H1 (cell line): Measurements from ENCODE around the gene CAP2. TPM values are rescaled to one million over a fixed set of nuclear protein-coding genes. Genes with fewer than 3 reads are reported as not detected.

Experiments
- CTCF ChIA-PET: fragments of 300-600 bp; sonication (Branson Sonifier 250); formaldehyde crosslinking; loops from one replicate; lab custom pipeline; 2021; ENCODE audit not compliant: partially characterized antibody; lab: Charles Lee
- POLR2A ChIA-PET: fragments of 300-600 bp; sonication (Branson Sonifier 250); formaldehyde crosslinking; loops from one replicate; lab custom pipeline; 2021; ENCODE audit warnings: inconsistent platforms; ENCODE audit not compliant: partially characterized antibody; lab: Charles Lee
- DNase-seq, 2 experiments: peaks; one replicate each; pipeline versions ENCODE4 v3.0.0 to v3.0.0-alpha.2; 2010 to 2022; ENCODE audit warnings: low spot score in 2 of 2, low read depth in 1 of 2, mixed read lengths in 1 of 2
- FAIRE-seq: peaks from 2 replicates; lab custom pipeline; 2011; peaks lifted over from hg19 to GRCh38; lab: Jason Lieb, UNC
- H2AFZ ChIP-seq: 2 replicates; pipeline ENCODE4 v1.8.1; 2012; ENCODE audit warnings: low read length, inconsistent platforms
- H2AK5ac ChIP-seq: 2 replicates; pipeline ENCODE4 v1.6.1; 2013; ENCODE audit warnings: low read depth, low read length
- H2BK120ac ChIP-seq: replicated peaks from 2 replicates; pipeline ENCODE3; 2013; ENCODE audit warnings: low read depth, low read length, inconsistent platforms
- H2BK12ac ChIP-seq: 2 replicates; pipeline ENCODE4 v1.6.1; 2013; ENCODE audit warnings: low read depth, low read length
- H2BK15ac ChIP-seq: 2 replicates; pipeline ENCODE4 v1.6.1; 2013; ENCODE audit warnings: low read length
- H2BK20ac ChIP-seq: 2 replicates; pipeline ENCODE4 v1.6.1; 2013; ENCODE audit warnings: low read length
- H2BK5ac ChIP-seq: 2 replicates; pipeline ENCODE4 v1.6.1; 2013; ENCODE audit warnings: low read depth, low read length
- H3K14ac ChIP-seq: 2 replicates; pipeline ENCODE4 v1.6.1; 2013; ENCODE audit warnings: inconsistent platforms; ENCODE audit not compliant: insufficient read length
- H3K18ac ChIP-seq: 2 replicates; pipeline ENCODE4 v1.6.1; 2013; ENCODE audit warnings: low read length; ENCODE audit errors: extremely low read depth
- H3K23ac ChIP-seq: 2 replicates; pipeline ENCODE4 v1.6.1; 2013; ENCODE audit warnings: inconsistent platforms; ENCODE audit not compliant: insufficient read length
- H3K23me2 ChIP-seq: 2 replicates; pipeline ENCODE4 v1.6.1; 2013; ENCODE audit warnings: low read depth, low read length
- H3K27ac ChIP-seq: 2 replicates; pipeline ENCODE4 v1.6.1; 2011; ENCODE audit warnings: low read depth, low read length, inconsistent platforms
- H3K27me3 ChIP-seq, 4 experiments: replicated peaks in 1 of 4; 1 replicate in 1 of 4; 2 replicates in 3 of 4; pipeline versions ENCODE4 v1.6.1 to v1.8.1; 2011 to 2013; ENCODE audit warnings: low read length in 3 of 4, mild to moderate bottlenecking in 3 of 4, inconsistent platforms in 2 of 4, mixed read lengths in 2 of 4, moderate library complexity in 1 of 4; ENCODE audit not compliant: control insufficient read depth in 3 of 4, insufficient read depth in 3 of 4; ENCODE audit errors: extremely low read depth in 1 of 4
- H3K36me3 ChIP-seq, 4 experiments: 2 replicates each; pipeline versions ENCODE4 v1.6.1 to v1.8.1; 2011 to 2013; ENCODE audit warnings: mild to moderate bottlenecking in 4 of 4, low read length in 3 of 4, moderate library complexity in 2 of 4, control low read depth in 1 of 4, inconsistent platforms in 1 of 4; ENCODE audit not compliant: insufficient read depth in 4 of 4, control insufficient read depth in 2 of 4
- H3K4ac ChIP-seq: replicated peaks from 2 replicates; pipeline ENCODE3; 2013; ENCODE audit warnings: low read length, low read depth, mixed read lengths, inconsistent platforms; ENCODE audit not compliant: insufficient read length
- H3K4me1 ChIP-seq, 4 experiments: replicated peaks in 1 of 4; 1 replicate in 1 of 4; 2 replicates in 3 of 4; pipeline versions ENCODE4 v1.6.1 to v1.8.1; 2011 to 2013; ENCODE audit warnings: low read length in 3 of 4, inconsistent platforms in 2 of 4, mixed read lengths in 1 of 4; ENCODE audit not compliant: insufficient read depth in 4 of 4, control insufficient read depth in 3 of 4
- H3K4me2 ChIP-seq, 2 experiments: 2 replicates each; pipeline versions ENCODE4 v1.6.1 to v1.8.1; 2011 to 2013; ENCODE audit warnings: low read depth in 2 of 2, low read length in 2 of 2, control low read depth in 1 of 2, inconsistent platforms in 1 of 2, mild to moderate bottlenecking in 1 of 2; ENCODE audit not compliant: insufficient read depth in 1 of 2
- H3K4me3 ChIP-seq, 4 experiments: fragments of 200-600, 300-600 bp in 1 of 4; sonication (generic), shearing (Covaris generic), sonication (Bioruptor Twin) in 1 of 4; 2 replicates each; pipeline versions ENCODE4 v1.5.1 to v1.8.1; 2011 to 2016; ENCODE audit warnings: low read length in 4 of 4, low read depth in 3 of 4, control low read depth in 2 of 4, inconsistent platforms in 2 of 4, mild to moderate bottlenecking in 2 of 4, mixed read lengths in 1 of 4, moderate library complexity in 1 of 4; ENCODE audit not compliant: insufficient read depth in 2 of 4; ENCODE audit errors: extremely low read depth in 1 of 4
- H3K56ac ChIP-seq: replicated peaks from 2 replicates; pipeline ENCODE3; 2013; ENCODE audit warnings: low read depth, mild to moderate bottlenecking, mixed read lengths, low read length, inconsistent platforms; ENCODE audit not compliant: insufficient read length
- H3K79me1 ChIP-seq: 2 replicates; pipeline ENCODE4 v1.6.1; 2013; ENCODE audit warnings: low read depth, low read length, control low read depth
- H3K79me2 ChIP-seq, 2 experiments: 2 replicates each; pipeline versions ENCODE4 v1.6.1 to v1.8.1; 2012 to 2013; ENCODE audit warnings: low read length in 2 of 2, mild to moderate bottlenecking in 2 of 2, inconsistent platforms in 1 of 2; ENCODE audit not compliant: insufficient read depth in 2 of 2, control insufficient read depth in 1 of 2
- H3K9ac ChIP-seq, 4 experiments: replicated peaks in 1 of 4; 1 replicate in 1 of 4; 2 replicates in 3 of 4; pipeline versions ENCODE4 v1.6.1 to v1.8.1; 2011 to 2013; ENCODE audit warnings: low read depth in 3 of 4, low read length in 3 of 4, control low read depth in 2 of 4, mild to moderate bottlenecking in 2 of 4, moderate library complexity in 2 of 4, inconsistent platforms in 1 of 4; ENCODE audit errors: extremely low read depth in 1 of 4
- H3K9me3 ChIP-seq, 2 experiments: 2 replicates each; pipeline versions ENCODE4 v1.6.1 to v1.8.1; 2012 to 2013; ENCODE audit warnings: mild to moderate bottlenecking in 2 of 2, moderate library complexity in 2 of 2, control low read depth in 1 of 2, inconsistent platforms in 1 of 2, low read depth in 1 of 2, low read length in 1 of 2, mixed read lengths in 1 of 2; ENCODE audit not compliant: insufficient read depth in 2 of 2
- H4K20me1 ChIP-seq, 2 experiments: replicated peaks in 1 of 2; 2 replicates each; pipeline versions ENCODE3 to v1.8.1; 2011 to 2013; ENCODE audit warnings: inconsistent platforms in 2 of 2, low read length in 2 of 2, mild to moderate bottlenecking in 1 of 2; ENCODE audit not compliant: insufficient read depth in 2 of 2, control insufficient read depth in 1 of 2
- H4K5ac ChIP-seq: 2 replicates; pipeline ENCODE4 v1.6.1; 2013; ENCODE audit warnings: low read length, low read depth, mixed read lengths, inconsistent platforms; ENCODE audit not compliant: insufficient read length
- H4K8ac ChIP-seq: 2 replicates; pipeline ENCODE4 v1.8.0; 2013; ENCODE audit warnings: mild to moderate bottlenecking, moderate library complexity, low read length, inconsistent platforms; ENCODE audit not compliant: insufficient read depth; ENCODE audit errors: extremely low read depth
- H4K91ac ChIP-seq: replicated peaks from 2 replicates; pipeline ENCODE3; 2013; ENCODE audit warnings: low read length, mixed read lengths, inconsistent platforms; ENCODE audit not compliant: insufficient read length
- GTF2F1 ChIP-seq: IDR thresholded peaks from 2 replicates; pipeline ENCODE4 v1.6.1; 2012; ENCODE audit warnings: low read depth, low read length, improper control_type of control experiment, borderline replicate concordance
- HDAC2 ChIP-seq, 2 experiments: fragments of 300-600 bp in 1 of 2; sonication (generic) in 1 of 2; IDR thresholded peaks; 2 replicates each; pipeline ENCODE4 v1.6.1; 2011 to 2012; ENCODE audit warnings: low read depth in 2 of 2, low read length in 2 of 2, mild to moderate bottlenecking in 2 of 2, moderate library complexity in 2 of 2, borderline replicate concordance in 1 of 2, inconsistent platforms in 1 of 2
- KDM4A ChIP-seq: IDR thresholded peaks from one replicate; pipeline ENCODE4 v1.7.1; 2012; ENCODE audit warnings: low read depth, mild to moderate bottlenecking, moderate library complexity, low read length, inconsistent platforms; ENCODE audit not compliant: severe bottlenecking
- NANOG ChIP-seq: IDR thresholded peaks from 2 replicates; pipeline ENCODE4 v1.6.1; 2011; ENCODE audit warnings: low read length, low read depth, mild to moderate bottlenecking, inconsistent platforms; ENCODE audit not compliant: insufficient read depth, poor library complexity, severe bottlenecking
- SP2 ChIP-seq: IDR thresholded peaks from 2 replicates; pipeline ENCODE4 v1.6.1; 2012; ENCODE audit warnings: mild to moderate bottlenecking, low read length, inconsistent platforms
- SRF ChIP-seq: IDR thresholded peaks from 2 replicates; pipeline ENCODE4 v1.6.1; 2011; ENCODE audit warnings: mild to moderate bottlenecking, low read depth, low read length, moderate library complexity
- WGBS, 2 experiments: shearing (Covaris generic) in 1 of 2; methylation state at CpG; one replicate each; pipeline versions ENCODE4 v1.1.6 to v1.1.7; 2013 to 2015; ENCODE audit warnings: low lambda C conversion rate in 2 of 2, mixed read lengths in 2 of 2, inconsistent platforms in 1 of 2, low coverage in 1 of 2, missing lambda C conversion rate in 1 of 2; ENCODE audit not compliant: insufficient replicate concordance in 2 of 2, insufficient coverage in 1 of 2, insufficient read length in 1 of 2; ENCODE audit errors: extremely low coverage in 1 of 2, missing lambda C conversion rate in 1 of 2; 5-methylcytosine and 5-hydroxymethylcytosine counted together
- polyA plus RNA-seq, 7 experiments: library from polyadenylated mRNA; depleted of rRNA in 3 of 7; stranded (reverse) in 5 of 7; unstranded in 2 of 7; fragments of >200 nt in 5 of 7; fragments of 200-250 nt in 2 of 7; gene quantifications; 1 replicate in 5 of 7; 2 replicates in 1 of 7; 4 replicates in 1 of 7; pipeline versions ENCODE4 v1.2.1 to v1.2.3, GENCODE V29; 2011 to 2013; ENCODE audit warnings: missing spikeins in 2 of 7, mixed read lengths in 2 of 7
- total RNA-seq: library from RNA; stranded (reverse); fragmentation: NEBNext Ultra II Directional; extraction: Animal tissue kit (Norgen Biotek cat#: 25700); gene quantifications from 2 replicates; pipeline ENCODE4 v1.2.1, GENCODE V29; 2021
- TF ChIP-seq, protein P1 (sequence below): IDR thresholded peaks from 2 replicates; pipeline ENCODE4 v1.6.1; 2012; ENCODE audit warnings: inconsistent platforms

The CAP2 gene
- total and polyA plus RNA-seq, 2 of the 8 experiments (the other 6 are each of a cell fraction or from before 2014, with no cell fraction given) = 7.2 to 10.0 TPM

DNA sequence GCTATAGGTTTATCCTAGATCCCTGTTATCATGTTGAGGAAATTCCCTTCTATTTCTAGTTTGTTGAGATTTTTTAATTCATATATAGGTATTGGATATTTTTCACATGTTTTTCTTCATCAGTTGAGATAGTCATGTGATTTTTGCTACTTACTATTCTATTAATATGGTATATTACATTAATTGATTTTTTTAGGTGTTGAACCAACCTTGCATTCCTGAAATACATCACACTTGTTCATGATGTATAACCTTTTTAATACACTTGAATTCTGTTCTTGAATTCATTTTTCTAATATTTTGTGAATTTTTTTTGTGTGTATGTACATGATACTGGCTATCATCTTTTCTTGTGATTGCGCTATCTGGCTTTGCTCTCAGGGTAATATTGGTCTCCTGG lies 25.5 kb upstream of the CAP2 start:
- Histone ChIP-seq H3K56ac (no peak overlapping the region), H3K4me1 (no peaks in the 10 kb centered on the region), H4K8ac (no peak overlapping the region), H2BK5ac (no peak overlapping the region), H2BK20ac (no peak overlapping the region), H2BK120ac (no peak overlapping the region), H3K9ac (no peak overlapping the region), H4K20me1 (no peaks in the 10 kb centered on the region), H3K4me2 (no peak overlapping the region), H3K23ac (no peak overlapping the region), H3K9me3 (peaks cover 0 to 4% of the 10 kb centered on the region in 2 experiments; a peak in 1 of 4 replicates), H3K36me3 (no peaks in the 10 kb centered on the region), H3K4ac (no peak overlapping the region), H4K5ac (no peak overlapping the region), H3K27ac (no peak overlapping the region), H2AFZ (no peak overlapping the region), H2AK5ac (no peak overlapping the region), H2BK15ac (no peak overlapping the region), H2BK12ac (no peak overlapping the region), H3K79me1 (no peaks in the 10 kb centered on the region), H3K23me2 (no peaks in the 10 kb centered on the region), H3K18ac (no peak overlapping the region), H3K14ac (no peak overlapping the region), H3K79me2 (no peaks in the 10 kb centered on the region), H3K4me3 (no peak overlapping the region), H4K91ac (no peak overlapping the region), H3K27me3 (no peaks in the 10 kb centered on the region)
- DNase-seq (no peak), FAIRE-seq (no peak)
- POLR2A ChIA-PET = no interaction called here
- TF ChIP-seq HDAC2 (IDR thresholded peaks at IDR 0.05; ENCODE audit: borderline replicate concordance in 1 of 2, low read depth in 2 of 2, low read length in 2 of 2) (no peak), SP2 (no peak), NANOG (no peak), GTF2F1 (no peak), SRF (no peak), KDM4A (no peak)
- TF ChIP-seq, protein P1, sequence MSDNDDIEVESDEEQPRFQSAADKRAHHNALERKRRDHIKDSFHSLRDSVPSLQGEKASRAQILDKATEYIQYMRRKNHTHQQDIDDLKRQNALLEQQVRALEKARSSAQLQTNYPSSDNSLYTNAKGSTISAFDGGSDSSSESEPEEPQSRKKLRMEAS = no peak
- CTCF ChIA-PET = no interaction called here
- 83% methylated on average over 1 of the region's 1 CpG; no CpG with 5 or more reads in 1 of the 2 experiments for WGBS, 2 experiments
